HG03432 (cell line): Measurements from ENCODE around the gene CABP7.

Experiments used
- ATAC-seq: cut with Tn5 transposase; IDR thresholded peaks from one replicate; pipeline ENCODE4 v1.9.1; 2021; ENCODE audit warnings: mild to moderate bottlenecking, moderate library complexity; ENCODE audit not compliant: unreplicated experiment

Gene CABP7

DNA sequence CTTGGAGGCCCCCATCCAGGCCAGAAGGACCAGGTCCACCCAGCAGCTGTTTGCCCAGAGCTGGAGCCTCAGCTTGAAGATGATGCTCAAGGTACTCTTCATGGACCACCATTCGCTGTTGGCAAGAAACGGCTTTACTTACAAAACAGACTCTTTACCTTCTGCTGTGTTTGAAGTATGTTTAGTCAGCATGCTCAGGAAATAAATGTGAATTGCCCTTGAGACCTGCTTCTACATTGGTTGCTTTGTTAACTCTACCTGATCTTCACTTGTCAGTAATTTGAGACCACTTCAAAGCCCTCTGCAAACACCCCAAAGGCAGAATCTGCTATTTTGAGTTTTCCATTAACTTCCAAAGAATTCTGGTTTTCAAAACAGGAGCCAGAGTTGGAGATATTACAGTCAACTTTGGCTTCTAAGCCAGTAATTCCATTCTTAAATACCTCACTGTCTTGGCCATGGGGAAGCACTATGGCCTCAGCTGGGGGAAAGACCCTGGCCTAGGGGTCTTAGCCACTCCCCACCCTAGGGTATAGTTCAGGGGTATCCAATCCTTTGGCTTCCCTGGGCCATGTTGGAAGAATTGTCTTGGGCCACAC lies 50.0 kb downstream of the CABP7 start:
- no peak for ATAC-seq

DNA sequence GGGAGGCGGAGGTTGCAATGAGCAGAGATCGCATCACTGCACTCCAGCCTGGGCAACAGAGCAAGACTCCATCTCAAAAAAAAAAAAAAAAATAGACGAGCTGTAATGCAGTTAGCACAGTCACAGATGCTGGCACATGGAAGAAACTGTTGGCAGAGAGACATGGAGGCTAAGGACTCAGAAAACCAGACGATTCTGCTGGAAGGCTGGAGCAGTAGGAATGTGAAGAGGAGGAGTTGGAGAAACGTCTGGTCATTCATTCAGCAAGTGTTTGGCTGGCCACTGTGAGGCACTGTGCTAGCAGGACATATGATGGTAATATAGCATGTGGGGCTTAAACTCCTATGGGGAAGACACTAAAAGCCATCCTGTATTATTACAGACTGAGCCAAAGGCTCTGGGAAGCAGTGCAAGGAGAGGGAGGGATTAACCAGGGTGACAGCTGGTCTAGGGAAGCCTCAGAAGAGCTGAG lies 52.4 kb downstream of the CABP7 start:
- ATAC-seq = no peak

DNA sequence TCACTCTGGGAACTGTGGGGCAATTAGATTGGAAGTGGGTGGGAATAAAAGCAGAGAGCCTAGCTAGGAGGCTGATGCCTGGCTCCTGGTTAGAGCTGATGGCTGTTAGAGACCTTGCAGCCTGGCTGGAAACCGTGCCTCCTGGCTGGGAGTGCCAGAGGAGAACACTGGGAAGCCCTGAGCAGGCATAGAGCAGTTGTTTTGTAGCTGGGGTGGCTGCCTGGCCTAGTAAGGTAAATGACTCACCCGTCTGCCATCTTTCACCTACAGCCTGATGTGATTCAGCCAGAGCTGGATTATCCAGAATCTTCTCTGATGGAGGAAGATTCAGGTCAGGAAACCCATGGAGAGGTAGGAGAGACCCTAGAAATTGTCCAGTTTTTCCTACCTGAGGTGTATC lies 53.4 kb downstream of the CABP7 start:
- ATAC-seq = no peak

DNA sequence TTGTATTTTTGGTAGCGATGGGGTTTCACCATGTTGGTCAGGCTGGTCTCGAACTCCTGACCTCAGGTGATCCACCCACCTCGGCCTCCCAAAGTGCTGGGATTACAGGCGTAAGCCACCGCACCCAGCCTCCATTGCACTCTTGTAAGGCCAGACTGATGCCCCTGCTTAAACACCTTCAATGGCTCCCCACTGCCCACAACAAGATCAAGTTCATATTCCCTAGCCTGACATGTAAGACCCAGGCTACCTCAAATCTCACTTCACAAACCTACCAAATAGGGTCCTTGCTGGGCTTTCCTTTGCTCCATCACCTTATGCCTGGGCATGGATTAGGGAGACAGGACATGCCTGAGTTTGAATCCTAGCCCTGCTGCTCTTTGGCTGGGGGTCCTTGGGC lies 60.4 kb downstream of the CABP7 start:
- ATAC-seq = no peak

DNA sequence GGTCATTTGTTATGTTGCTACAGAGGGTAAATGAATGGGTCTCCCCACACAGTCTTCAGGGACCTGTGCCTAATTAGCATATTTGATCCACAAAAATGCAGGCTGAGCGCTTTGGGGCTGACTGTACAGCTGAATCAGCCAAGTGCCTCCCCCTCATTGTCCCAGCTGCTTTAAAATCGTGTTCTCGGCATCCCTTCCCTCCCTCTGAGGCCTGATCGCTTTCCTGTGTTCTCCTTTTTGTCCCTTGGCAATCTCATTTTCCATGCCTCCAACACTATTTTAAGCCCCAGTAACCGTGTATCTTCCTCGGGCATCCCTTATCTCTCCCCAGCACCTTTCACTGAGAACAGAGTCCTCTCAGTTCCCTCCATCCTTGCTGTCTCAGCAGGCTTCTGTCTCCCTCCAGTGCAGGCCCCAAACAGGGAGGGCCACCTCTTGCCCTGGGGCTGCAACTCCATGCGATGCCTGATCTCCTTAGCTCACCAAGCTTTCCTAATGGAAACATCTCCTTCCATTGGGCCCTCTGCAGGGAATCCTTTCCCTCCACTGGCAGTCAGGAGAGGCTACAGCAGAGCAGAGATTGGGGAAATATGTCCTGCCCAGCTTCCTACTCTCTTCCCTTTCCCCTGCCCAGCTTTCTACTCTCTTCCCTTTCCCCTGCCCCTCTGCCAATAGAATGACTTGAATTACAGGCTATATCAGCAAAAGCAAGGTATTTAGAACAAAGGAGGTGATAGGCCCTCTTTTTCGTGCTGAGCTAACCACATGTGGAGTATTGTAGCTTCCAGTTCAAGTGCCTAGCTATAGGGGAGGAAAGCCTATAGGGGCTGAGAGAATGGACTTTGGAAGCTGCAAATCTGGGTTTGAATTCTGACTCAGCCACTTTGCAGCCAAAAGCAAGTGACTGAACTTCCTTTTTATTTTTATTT lies 61.2 kb downstream of the CABP7 start:
- no peak for ATAC-seq
